Body of pancreas (tissue), 4 donors: Measurements from ENCODE around the gene KIAA2012. TPM values are rescaled to one million over a fixed set of nuclear protein-coding genes. Genes with fewer than 3 reads are reported as not detected.

Experiments
- ATAC-seq: fragments of 150-250 bp; one replicate; pipeline ENCODE4 v1.9.1; 2016
- DNase-seq, 4 donors: peaks; one replicate each; pipeline ENCODE4 v3.0.0-alpha.2; 2019
- H3K27ac ChIP-seq, 4 donors: fragments of 200-600 bp; sonication (generic); 1 replicate in 3 of 4; 2 replicates in 1 of 4; pipeline versions ENCODE4 v1.5.1 to v1.6.1; 2016 to 2019; ENCODE audit warnings: mild to moderate bottlenecking in 1 of 4, mixed read lengths in 1 of 4, moderate library complexity in 1 of 4
- H3K27me3 ChIP-seq, 2 donors: fragments of 200-600 bp; sonication (generic); one replicate each; pipeline ENCODE4 v1.6.0; 2016; ENCODE audit warnings: mild to moderate bottlenecking in 1 of 2
- H3K36me3 ChIP-seq, 2 donors: fragments of 200-600 bp; sonication (generic); replicated peaks in 1 of 2; 2 replicates each; pipeline ENCODE4 v1.5.1; 2016; ENCODE audit warnings: low read depth in 2 of 2; ENCODE audit not compliant: insufficient read depth in 1 of 2
- H3K4me1 ChIP-seq: fragments of 200-600 bp; sonication (generic); one replicate; pipeline ENCODE4 v1.6.0; 2016
- H3K4me3 ChIP-seq, 2 donors: fragments of 200-600 bp; sonication (generic); 1 replicate in 1 of 2; 2 replicates in 1 of 2; pipeline ENCODE4 v1.5.1; 2016 to 2019
- H3K9me3 ChIP-seq, 3 donors: fragments of 200-600 bp; sonication (generic); 1 replicate in 2 of 3; 2 replicates in 1 of 3; pipeline ENCODE4 v1.5.1; 2016
- CTCF ChIP-seq, 7 experiments: fragments of 450-650 bp in 4 of 7; fragments of 200-600 bp in 3 of 7; sonication (generic) in 3 of 7; IDR thresholded peaks; one replicate each; pipeline ENCODE4 v1.5.1; 2016 to 2019; ENCODE audit warnings: antibody characterized with exemption in 7 of 7
- POLR2A ChIP-seq, 3 donors: fragments of 450-650 bp; IDR thresholded peaks; one replicate each; pipeline ENCODE4 v1.6.1; 2016; ENCODE audit warnings: antibody characterized with exemption in 3 of 3, mild to moderate bottlenecking in 2 of 3
- WGBS, 2 donors: methylation state at CpG; one replicate each; pipeline ENCODE4 v1.1.5; 2017; 5-methylcytosine and 5-hydroxymethylcytosine counted together
- intact Hi-C: fragments of 100-400 bp; cut with DNase I; formaldehyde crosslinking; loops from one replicate; pipeline ENCODE4 v1.15.1; 2023
- total RNA-seq, 2 donors: library from RNA; depleted of rRNA; stranded (reverse); fragments of >200 nt; gene quantifications; one replicate each; pipeline ENCODE4 v1.1.0, GENCODE V29; 2016

The KIAA2012 gene
- total RNA-seq, 2 donors from 2014 or later = not detected

- no peaks in the 10 kb centered on the region for H3K4me1 ChIP-seq
- DNase-seq (no peak), ATAC-seq (no peak)
- TF ChIP-seq POLR2A (IDR thresholded peaks at IDR 0.05) (no peak), CTCF (IDR thresholded peaks at IDR 0.05) (no peak)
- WGBS, 2 donors = 36 to 62% methylated on average over 1 of the region's 1 CpG
- no peaks in the 10 kb centered on the region for H3K36me3 ChIP-seq
- H3K27me3 ChIP-seq = no peaks in the 10 kb centered on the region
- no peak overlapping the region for H3K4me3 ChIP-seq
- intact Hi-C loops = no loop called here
- H3K9me3 ChIP-seq = no peaks in the 10 kb centered on the region
- no peak overlapping the region for H3K27ac ChIP-seq
Observed at GRCh38 chr2:202115479-202115971, 42.5 kb downstream of the KIAA2012 start.

GRCh38 chr2:202116691-202117090 is 43.6 kb downstream of the KIAA2012 start:
- ATAC-seq = no peak
- H3K36me3 ChIP-seq = no peaks in the 10 kb centered on the region
- H3K4me3 ChIP-seq = no peak overlapping the region
- H3K27ac ChIP-seq = no peak overlapping the region
- TF ChIP-seq POLR2A (IDR thresholded peaks at IDR 0.05) = no peak
- TF ChIP-seq CTCF (IDR thresholded peaks at IDR 0.05) = no peak
- intact Hi-C loops = no loop called here
- no peaks in the 10 kb centered on the region for H3K27me3 ChIP-seq
- H3K9me3 ChIP-seq = no peaks in the 10 kb centered on the region
- WGBS, 2 donors = 48% methylated on average over 1 of the region's 1 CpG; no CpG with 5 or more reads in 1 of the 2 donors
- no peak for DNase-seq
- no peaks in the 10 kb centered on the region for H3K4me1 ChIP-seq

DNA sequence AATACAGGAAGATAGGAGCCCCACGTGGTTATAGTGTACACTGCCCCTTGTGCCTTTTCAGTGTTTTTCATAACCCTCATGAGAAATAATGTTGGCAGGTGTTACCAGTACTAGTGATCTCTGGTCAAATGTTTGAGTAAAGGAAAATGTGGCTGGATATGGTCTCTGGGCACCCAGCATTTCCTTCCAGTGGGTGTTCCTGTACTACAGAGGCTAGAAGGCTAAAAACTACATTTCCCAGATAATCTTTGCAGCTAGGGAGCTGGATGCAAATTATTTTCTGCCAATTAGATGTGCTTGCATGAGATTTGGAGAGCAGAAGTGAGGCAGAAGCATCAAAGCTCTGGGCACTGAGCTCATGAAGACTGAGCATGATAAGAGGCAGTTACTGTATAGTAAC is 45.1 kb downstream of the KIAA2012 start:
- H3K9me3 ChIP-seq = no peaks in the 10 kb centered on the region
- intact Hi-C loops = no loop called here
- H3K4me3 ChIP-seq = no peak overlapping the region
- no peaks in the 10 kb centered on the region for H3K36me3 ChIP-seq
- TF ChIP-seq POLR2A (IDR thresholded peaks at IDR 0.05) (no peak), CTCF (IDR thresholded peaks at IDR 0.05) (no peak)
- H3K27ac ChIP-seq = no peak overlapping the region
- H3K27me3 ChIP-seq = no peaks in the 10 kb centered on the region
- ATAC-seq (no peak), DNase-seq (no peak)
- H3K4me1 ChIP-seq = no peaks in the 10 kb centered on the region
- 63 to 64% methylated on average over 1 of the region's 1 CpG for WGBS, 2 donors

DNA sequence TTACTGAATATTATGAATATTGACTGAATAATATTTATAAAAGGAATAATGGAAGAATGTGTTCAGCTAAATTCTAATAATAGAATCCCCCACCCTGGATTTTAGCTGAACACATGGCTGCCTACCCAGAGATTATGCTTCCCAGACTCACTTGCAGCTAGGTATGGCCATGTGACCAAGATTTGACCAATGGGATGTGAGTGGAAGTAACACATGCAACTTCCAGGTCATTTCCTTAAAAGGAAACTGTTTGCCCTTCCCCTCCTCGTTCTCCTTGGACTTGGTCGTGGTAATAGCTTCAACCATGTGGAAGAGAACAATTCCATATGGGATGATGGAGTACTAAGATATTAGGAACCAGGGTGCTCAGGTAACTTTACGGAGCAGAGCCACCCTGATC is 47.8 kb downstream of the KIAA2012 start:
- DNase-seq = no peak
- Histone ChIP-seq H3K36me3 (no peaks in the 10 kb centered on the region), H3K27me3 (no peaks in the 10 kb centered on the region), H3K27ac (no peak overlapping the region), H3K4me3 (no peak overlapping the region), H3K9me3 (no peaks in the 10 kb centered on the region), H3K4me1 (no peaks in the 10 kb centered on the region)
- intact Hi-C loops = no loop called here
- no peak for ATAC-seq
- WGBS, 2 donors = 66 to 70% methylated on average over 3 of the region's 3 CpGs
- no peak for TF ChIP-seq POLR2A (IDR thresholded peaks at IDR 0.05)
- no peak for TF ChIP-seq CTCF (IDR thresholded peaks at IDR 0.05)

DNA sequence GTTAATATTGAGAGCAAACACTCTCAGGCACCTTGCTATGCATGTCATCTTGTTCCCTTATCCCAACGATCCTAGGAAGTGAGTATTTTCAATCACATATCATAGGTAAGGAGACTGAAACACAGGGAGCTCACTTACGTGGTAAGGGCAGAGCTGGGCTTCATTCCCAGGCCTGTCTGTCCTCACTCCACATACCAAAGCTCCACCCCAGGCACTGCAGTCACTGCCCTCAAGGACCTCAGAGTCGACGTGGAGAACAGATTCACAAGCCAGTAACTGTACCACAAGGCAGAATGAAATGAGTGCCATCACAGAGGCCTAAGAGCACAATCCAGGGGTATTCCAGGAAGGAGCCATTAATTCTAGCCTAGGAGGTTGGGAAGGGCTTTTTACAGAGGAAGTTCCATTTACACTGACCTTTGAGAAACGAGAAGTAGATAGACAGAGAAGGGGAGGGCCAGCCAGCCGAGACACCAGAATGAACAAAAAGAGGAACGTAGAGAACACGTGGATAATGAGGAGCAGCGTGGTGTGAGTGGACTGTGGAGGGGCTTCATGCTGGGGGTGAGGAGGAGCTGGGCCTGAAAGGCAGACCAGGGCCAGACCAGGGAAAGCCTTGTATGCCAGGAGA is 48.6 kb downstream of the KIAA2012 start:
- intact Hi-C loops = no loop called here

More for the DNA sequence above, 48.6 kb downstream of the KIAA2012 start:
- Histone ChIP-seq H3K4me3 (no peak overlapping the region), H3K36me3 (no peaks in the 10 kb centered on the region), H3K27ac (no peak overlapping the region), H3K27me3 (no peaks in the 10 kb centered on the region), H3K9me3 (no peaks in the 10 kb centered on the region), H3K4me1 (no peaks in the 10 kb centered on the region)
- DNase-seq (peak in 1 of 4 donors; percentile 27), ATAC-seq (no peak)
- WGBS, 2 donors = 54 to 71% methylated on average over 9 of the region's 9 CpGs
- TF ChIP-seq POLR2A (IDR thresholded peaks at IDR 0.05) (no peak), CTCF (IDR thresholded peaks at IDR 0.05) (no peak)
